HG03139 (cell line): ENCODE data around the gene ULK4.
"Not testable (repeated sequence)": the region's sequence is repeated elsewhere in the genome, so short reads cannot be mapped to it uniquely, and the experiment has no call there.

Source experiments
- ATAC-seq: cut with Tn5 transposase; IDR thresholded peaks from one replicate; pipeline ENCODE4 v1.9.1; 2021; ENCODE audit not compliant: unreplicated experiment

Gene ULK4

GRCh38 chr3:41961751-41962679, at the start of gene ULK4:
TSS of gene ULK4 (minus strand) at chr3:41962103. CDS start at chr3:41954759, 7,344 bp downstream.
- ATAC-seq: peak; percentile 93

GRCh38 chr3:42010530-42010929, 48.6 kb upstream of the ULK4 start:
- no peak for ATAC-seq

- ATAC-seq: no peak
Observed at GRCh38 chr3:42009456-42009855, 47.6 kb upstream of the ULK4 start.

GRCh38 chr3:42007785-42008184, 45.9 kb upstream of the ULK4 start:
- ATAC-seq: no peak

- ATAC-seq: no peak
Observed at GRCh38 chr3:42005401-42005800, 43.5 kb upstream of the ULK4 start.

GRCh38 chr3:42002790-42003189, 40.9 kb upstream of the ULK4 start:
- ATAC-seq: no peak

GRCh38 chr3:42001777-42002176, 39.9 kb upstream of the ULK4 start:
- ATAC-seq: no peak

GRCh38 chr3:41999909-42000308, 38.0 kb upstream of the ULK4 start:
- ATAC-seq: no peak

GRCh38 chr3:41997702-41998550, 36.0 kb upstream of the ULK4 start:
- ATAC-seq: no peak

- no peak for ATAC-seq
Observed at GRCh38 chr3:41991437-41991836, 29.5 kb upstream of the ULK4 start.

GRCh38 chr3:41989518-41989917, 27.6 kb upstream of the ULK4 start:
- ATAC-seq: no peak

GRCh38 chr3:41987627-41988026, 25.7 kb upstream of the ULK4 start:
- ATAC-seq: no peak

- ATAC-seq: no peak
Observed at GRCh38 chr3:41986561-41986960, 24.7 kb upstream of the ULK4 start.

- no peak for ATAC-seq
Observed at GRCh38 chr3:41985018-41985417, 23.1 kb upstream of the ULK4 start.

- ATAC-seq: not testable (repeated sequence)
Observed at GRCh38 chr3:41983091-41983490, 21.2 kb upstream of the ULK4 start.

- ATAC-seq: not testable (repeated sequence)
Observed at GRCh38 chr3:41977401-41977800, 15.5 kb upstream of the ULK4 start.

GRCh38 chr3:41975416-41976103, 13.7 kb upstream of the ULK4 start:
- ATAC-seq: no peak

GRCh38 chr3:41974223-41974622, 12.3 kb upstream of the ULK4 start:
- no peak for ATAC-seq

GRCh38 chr3:41972802-41973201, 10.9 kb upstream of the ULK4 start:
- no peak for ATAC-seq

GRCh38 chr3:41966206-41966605, 4.3 kb upstream of the ULK4 start:
- ATAC-seq: no peak

- ATAC-seq: no peak
Observed at GRCh38 chr3:41963823-41964222, 1.9 kb upstream of the ULK4 start.
